ENCODE data around the gene SORCS2.

The SORCS2 gene

GRCh38 chr4:7668826-7669225, 476.5 kb downstream of the SORCS2 start:
- no peak for DNase-seq (ENCODE audit: low spot score)

- no peak for DNase-seq (ENCODE audit: low spot score)
These were observed 480.3 kb downstream of the SORCS2 start for GRCh38 chr4:7672601-7673000.

GRCh38 chr4:7673121-7673520, 480.8 kb downstream of the SORCS2 start:
- DNase-seq (ENCODE audit: low spot score): no peak

GRCh38 chr4:7674706-7675105, 482.4 kb downstream of the SORCS2 start:
- DNase-seq (ENCODE audit: low spot score): no peak

GRCh38 chr4:7675136-7675535, 482.8 kb downstream of the SORCS2 start:
- DNase-seq (ENCODE audit: low spot score): no peak

- DNase-seq (ENCODE audit: low spot score): no peak
These were observed 483.4 kb downstream of the SORCS2 start for GRCh38 chr4:7675612-7676320.

GRCh38 chr4:7676398-7676922, 484.1 kb downstream of the SORCS2 start:
- DNase-seq (ENCODE audit: low spot score): no peak

GRCh38 chr4:7677086-7677485, 484.7 kb downstream of the SORCS2 start:
- DNase-seq (ENCODE audit: low spot score): no peak

GRCh38 chr4:7677799-7678301, 485.5 kb downstream of the SORCS2 start:
- DNase-seq (ENCODE audit: low spot score): no peak

- no peak for DNase-seq (ENCODE audit: low spot score)
These were observed 486.0 kb downstream of the SORCS2 start for GRCh38 chr4:7678318-7678852.

- no peak for DNase-seq (ENCODE audit: low spot score)
These were observed 487.2 kb downstream of the SORCS2 start for GRCh38 chr4:7679406-7680040.

GRCh38 chr4:7680106-7680505, 487.8 kb downstream of the SORCS2 start:
- no peak for DNase-seq (ENCODE audit: low spot score)

- no peak for DNase-seq (ENCODE audit: low spot score)
These were observed 488.4 kb downstream of the SORCS2 start for GRCh38 chr4:7680731-7681130.

GRCh38 chr4:7683126-7683703, 490.9 kb downstream of the SORCS2 start:
- DNase-seq (ENCODE audit: low spot score): no peak

- no peak for DNase-seq (ENCODE audit: low spot score)
These were observed 492.0 kb downstream of the SORCS2 start for GRCh38 chr4:7684294-7684693.

- DNase-seq (ENCODE audit: low spot score): peak; percentile 49
These were observed 493.9 kb downstream of the SORCS2 start for GRCh38 chr4:7686070-7686870.

GRCh38 chr4:7687006-7687405, 494.7 kb downstream of the SORCS2 start:
- no peak for DNase-seq (ENCODE audit: low spot score)

- DNase-seq (ENCODE audit: low spot score): no peak
These were observed 495.5 kb downstream of the SORCS2 start for GRCh38 chr4:7687796-7688195.

- DNase-seq (ENCODE audit: low spot score): no peak
These were observed 497.7 kb downstream of the SORCS2 start for GRCh38 chr4:7689773-7690693.

GRCh38 chr4:7691061-7691460, 498.7 kb downstream of the SORCS2 start:
- no peak for DNase-seq (ENCODE audit: low spot score)

- DNase-seq (ENCODE audit: low spot score): no peak
These were observed 499.6 kb downstream of the SORCS2 start for GRCh38 chr4:7691982-7692381.

Measured in cerebellar cortex (tissue), 1 donor.